ENCODE data around the gene TPM1. TPM values are rescaled to one million over a fixed set of nuclear protein-coding genes. Genes with fewer than 3 reads are reported as not detected.

TPM1 gene
- total and polyA plus RNA-seq, 9 of the 15 experiments (the other 6 are each of a cell fraction or from before 2014, with no cell fraction given) = 8.1 to 53.9 (median 43.1) TPM

DNA sequence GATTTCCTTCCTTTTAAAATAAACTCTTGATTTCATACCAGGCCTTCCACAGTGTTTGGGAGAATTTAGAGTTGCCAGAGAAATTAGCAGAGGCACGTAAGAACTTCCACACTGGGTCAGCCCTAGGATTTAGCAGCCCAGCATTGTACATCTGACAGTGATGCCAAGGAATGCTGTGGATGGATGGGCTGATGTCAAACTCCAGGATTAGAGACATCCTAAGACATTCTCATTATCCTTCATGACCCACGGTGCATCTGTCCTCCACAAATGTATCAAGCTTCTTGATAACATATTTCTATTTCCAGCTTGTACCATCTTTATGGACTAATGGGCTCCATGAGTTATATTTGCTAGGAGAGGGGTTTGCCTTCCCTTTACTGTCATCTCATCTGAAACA is 8.0 kb upstream of the TPM1 start:
- Histone ChIP-seq H3K9me1 (ENCODE audit: control insufficient read depth, insufficient read depth, low read length) (peaks cover 3% of the 10 kb centered on the region), H3K79me2 (ENCODE audit: control insufficient read depth, insufficient read depth, low read length) (no peaks in the 10 kb centered on the region), H2AFZ (ENCODE audit: low read depth, low read length) (no peak overlapping the region), H3K36me3 (ENCODE audit: control insufficient read depth, insufficient read depth, low read length) (no peaks in the 10 kb centered on the region), H3K27me3 (ENCODE audit: control insufficient read depth in 2 of 2, insufficient read depth in 2 of 2, low read length in 2 of 2) (peaks cover 42 to 53% of the 10 kb centered on the region in 2 experiments), H3K4me1 (replicated peaks in 1 of 2; ENCODE audit: control insufficient read depth in 2 of 2, insufficient read depth in 2 of 2, low read length in 2 of 2) (no peaks in the 10 kb centered on the region), H3K9ac (ENCODE audit: insufficient read depth in 1 of 2, low read depth in 2 of 2, low read length in 2 of 2) (no peak overlapping the region), H3K27ac (ENCODE audit: extremely low read depth, low read depth, low read length) (no peak overlapping the region), H3K4me2 (ENCODE audit: insufficient read depth, low read length) (no peak overlapping the region), H3K9me3 (replicated peaks; ENCODE audit: control insufficient read depth, insufficient read depth, low read depth, low read length) (no peaks in the 10 kb centered on the region), H4K20me1 (replicated peaks; ENCODE audit: control insufficient read depth, insufficient read depth, low read length) (no peaks in the 10 kb centered on the region), H3K4me3 (no peak overlapping the region)
- DNase-seq (ENCODE audit: extremely low read depth in 1 of 4, low spot score in 3 of 4) (no peak), ATAC-seq (no peak), FAIRE-seq (no peak)
- ChIA-PET POLR2A (interaction anchor here (0.6 kb wide), 1 partner anchor 144 kb away, joined by 5 read pairs; no protein-coding TSS in a partner anchor), CTCF (ENCODE audit: low intra/inter-chr PET ratio) (no interaction called here)
- in situ Hi-C loops (cut with MboI) = no loop called here
- TF ChIP-seq, protein P1, sequence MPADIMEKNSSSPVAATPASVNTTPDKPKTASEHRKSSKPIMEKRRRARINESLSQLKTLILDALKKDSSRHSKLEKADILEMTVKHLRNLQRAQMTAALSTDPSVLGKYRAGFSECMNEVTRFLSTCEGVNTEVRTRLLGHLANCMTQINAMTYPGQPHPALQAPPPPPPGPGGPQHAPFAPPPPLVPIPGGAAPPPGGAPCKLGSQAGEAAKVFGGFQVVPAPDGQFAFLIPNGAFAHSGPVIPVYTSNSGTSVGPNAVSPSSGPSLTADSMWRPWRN (IDR thresholded peaks at IDR 0.05; ENCODE audit: low read depth) = no peak
- TF ChIP-seq RCOR1 (IDR thresholded peaks at IDR 0.05; ENCODE audit: borderline replicate concordance in 1 of 2, low read depth in 2 of 2, low read length in 2 of 2) = no peak
- TF ChIP-seq, protein P2, sequence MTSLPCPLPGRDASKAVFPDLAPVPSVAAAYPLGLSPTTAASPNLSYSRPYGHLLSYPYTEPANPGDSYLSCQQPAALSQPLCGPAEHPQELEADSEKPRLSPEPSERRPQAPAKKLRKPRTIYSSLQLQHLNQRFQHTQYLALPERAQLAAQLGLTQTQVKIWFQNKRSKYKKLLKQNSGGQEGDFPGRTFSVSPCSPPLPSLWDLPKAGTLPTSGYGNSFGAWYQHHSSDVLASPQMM (CRISPR knock-in tag; IDR thresholded peaks at IDR 0.05) = no peak
- no TSS peak for BruUV-seq (replicated peaks)
- intact Hi-C loops (cut with micrococcal nuclease) = no loop called here
- 3% methylated on average over 2 of the region's 2 CpGs for WGBS (ENCODE audit: insufficient coverage, low coverage, missing lambda C conversion rate)

DNA sequence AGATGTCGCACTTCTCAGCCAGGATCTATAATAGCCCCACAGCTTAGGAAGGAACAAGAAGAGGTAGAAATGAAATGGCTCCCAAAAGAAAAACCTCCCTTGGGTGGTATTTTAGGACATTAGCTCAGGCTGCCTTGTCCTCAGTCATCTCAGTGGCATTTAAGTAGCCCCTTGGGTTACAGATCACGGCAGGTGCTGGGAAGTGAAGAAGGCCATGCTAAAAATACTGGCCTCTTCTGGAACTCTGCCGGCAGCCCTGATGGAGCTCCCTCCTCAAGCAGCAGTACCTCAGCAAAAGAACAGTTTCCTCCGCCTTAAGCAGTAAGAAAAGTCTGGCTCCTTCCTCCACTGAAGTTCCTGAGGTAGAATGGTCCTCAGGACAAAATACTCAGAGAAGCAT is 7.3 kb upstream of the TPM1 start:
- CTCF ChIA-PET (ENCODE audit: low intra/inter-chr PET ratio) = no interaction called here
- Histone ChIP-seq H3K9me1 (ENCODE audit: control insufficient read depth, insufficient read depth, low read length) (peaks cover 3% of the 10 kb centered on the region), H4K20me1 (replicated peaks; ENCODE audit: control insufficient read depth, insufficient read depth, low read length) (no peaks in the 10 kb centered on the region), H3K9ac (ENCODE audit: insufficient read depth in 1 of 2, low read depth in 2 of 2, low read length in 2 of 2) (no peak overlapping the region), H3K4me2 (ENCODE audit: insufficient read depth, low read length) (no peak overlapping the region), H3K4me3 (no peak overlapping the region), H3K27me3 (ENCODE audit: control insufficient read depth in 2 of 2, insufficient read depth in 2 of 2, low read length in 2 of 2) (peaks cover 41 to 55% of the 10 kb centered on the region in 2 experiments), H3K27ac (ENCODE audit: extremely low read depth, low read depth, low read length) (no peak overlapping the region), H3K79me2 (ENCODE audit: control insufficient read depth, insufficient read depth, low read length) (no peaks in the 10 kb centered on the region), H3K4me1 (replicated peaks in 1 of 2; ENCODE audit: control insufficient read depth in 2 of 2, insufficient read depth in 2 of 2, low read length in 2 of 2) (no peaks in the 10 kb centered on the region), H3K36me3 (ENCODE audit: control insufficient read depth, insufficient read depth, low read length) (no peaks in the 10 kb centered on the region), H3K9me3 (replicated peaks; ENCODE audit: control insufficient read depth, insufficient read depth, low read depth, low read length) (no peaks in the 10 kb centered on the region; the same call in 1 of the 2 replicates), H2AFZ (ENCODE audit: low read depth, low read length) (no peak overlapping the region)
- no peak for FAIRE-seq
- no TSS peak for BruUV-seq (replicated peaks)
- intact Hi-C loops (cut with micrococcal nuclease) = no loop called here
- no peak for ATAC-seq
- POLR2A ChIA-PET = no interaction called here
- DNase-seq (ENCODE audit: extremely low read depth in 1 of 4, low spot score in 3 of 4) = no peak
- 2% methylated on average over 4 of the region's 4 CpGs for WGBS (ENCODE audit: insufficient coverage, low coverage, missing lambda C conversion rate)
- in situ Hi-C loops (cut with MboI) = no loop called here
- TF ChIP-seq, protein P3, sequence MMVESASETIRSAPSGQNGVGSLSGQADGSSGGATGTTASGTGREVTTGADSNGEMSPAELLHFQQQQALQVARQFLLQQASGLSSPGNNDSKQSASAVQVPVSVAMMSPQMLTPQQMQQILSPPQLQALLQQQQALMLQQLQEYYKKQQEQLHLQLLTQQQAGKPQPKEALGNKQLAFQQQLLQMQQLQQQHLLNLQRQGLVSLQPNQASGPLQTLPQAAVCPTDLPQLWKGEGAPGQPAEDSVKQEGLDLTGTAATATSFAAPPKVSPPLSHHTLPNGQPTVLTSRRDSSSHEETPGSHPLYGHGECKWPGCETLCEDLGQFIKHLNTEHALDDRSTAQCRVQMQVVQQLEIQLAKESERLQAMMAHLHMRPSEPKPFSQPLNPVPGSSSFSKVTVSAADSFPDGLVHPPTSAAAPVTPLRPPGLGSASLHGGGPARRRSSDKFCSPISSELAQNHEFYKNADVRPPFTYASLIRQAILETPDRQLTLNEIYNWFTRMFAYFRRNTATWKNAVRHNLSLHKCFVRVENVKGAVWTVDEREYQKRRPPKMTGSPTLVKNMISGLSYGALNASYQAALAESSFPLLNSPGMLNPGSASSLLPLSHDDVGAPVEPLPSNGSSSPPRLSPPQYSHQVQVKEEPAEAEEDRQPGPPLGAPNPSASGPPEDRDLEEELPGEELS (CRISPR knock-in tag; IDR thresholded peaks at IDR 0.05; ENCODE audit: borderline replicate concordance) = no peak
- TF ChIP-seq TCF3 (CRISPR knock-in tag; IDR thresholded peaks at IDR 0.05) = no peak
- TF ChIP-seq, protein P4, sequence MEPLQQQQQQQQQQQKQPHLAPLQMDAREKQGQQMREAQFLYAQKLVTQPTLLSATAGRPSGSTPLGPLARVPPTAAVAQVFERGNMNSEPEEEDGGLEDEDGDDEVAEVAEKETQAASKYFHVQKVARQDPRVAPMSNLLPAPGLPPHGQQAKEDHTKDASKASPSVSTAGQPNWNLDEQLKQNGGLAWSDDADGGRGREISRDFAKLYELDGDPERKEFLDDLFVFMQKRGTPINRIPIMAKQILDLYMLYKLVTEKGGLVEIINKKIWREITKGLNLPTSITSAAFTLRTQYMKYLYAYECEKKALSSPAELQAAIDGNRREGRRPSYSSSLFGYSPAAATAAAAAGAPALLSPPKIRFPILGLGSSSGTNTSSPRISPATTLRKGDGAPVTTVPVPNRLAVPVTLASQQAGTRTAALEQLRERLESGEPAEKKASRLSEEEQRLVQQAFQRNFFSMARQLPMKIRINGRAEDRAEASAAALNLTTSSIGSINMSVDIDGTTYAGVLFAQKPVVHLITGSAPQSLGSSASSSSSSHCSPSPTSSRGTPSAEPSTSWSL (CRISPR knock-in tag; IDR thresholded peaks at IDR 0.05; ENCODE audit: borderline replicate concordance) = no peak
